BE2C (cell line): ENCODE results near the gene PIK3R3.

Source experiments
- DNase-seq: peaks from one replicate; pipeline ENCODE4 v3.0.0-alpha.2; 2020
- H3K27me3 ChIP-seq: fragments of 250-450 bp; sonication (Bioruptor Pico); 2 replicates; pipeline ENCODE4 v1.5.1; 2020; ENCODE audit warnings: mild to moderate bottlenecking
- H3K36me3 ChIP-seq: fragments of 250-450 bp; sonication (Bioruptor Pico); 2 replicates; pipeline ENCODE4 v1.5.1; 2020; ENCODE audit warnings: mild to moderate bottlenecking
- H3K4me1 ChIP-seq: fragments of 250-450 bp; sonication (Bioruptor Pico); 2 replicates; pipeline ENCODE4 v1.5.1; 2020
- H3K4me3 ChIP-seq: 2 replicates; pipeline ENCODE4 v1.5.1; 2011; ENCODE audit warnings: low read depth, low read length
- H3K9me3 ChIP-seq: fragments of 250-450 bp; sonication (Bioruptor Pico); 2 replicates; pipeline ENCODE4 v1.5.1; 2020
- TF ChIP-seq, protein P1 (sequence below): IDR thresholded peaks from 2 replicates; pipeline ENCODE4 v1.5.1; 2012; ENCODE audit warnings: mild to moderate bottlenecking, low read depth, low read length

PIK3R3 gene

DNA sequence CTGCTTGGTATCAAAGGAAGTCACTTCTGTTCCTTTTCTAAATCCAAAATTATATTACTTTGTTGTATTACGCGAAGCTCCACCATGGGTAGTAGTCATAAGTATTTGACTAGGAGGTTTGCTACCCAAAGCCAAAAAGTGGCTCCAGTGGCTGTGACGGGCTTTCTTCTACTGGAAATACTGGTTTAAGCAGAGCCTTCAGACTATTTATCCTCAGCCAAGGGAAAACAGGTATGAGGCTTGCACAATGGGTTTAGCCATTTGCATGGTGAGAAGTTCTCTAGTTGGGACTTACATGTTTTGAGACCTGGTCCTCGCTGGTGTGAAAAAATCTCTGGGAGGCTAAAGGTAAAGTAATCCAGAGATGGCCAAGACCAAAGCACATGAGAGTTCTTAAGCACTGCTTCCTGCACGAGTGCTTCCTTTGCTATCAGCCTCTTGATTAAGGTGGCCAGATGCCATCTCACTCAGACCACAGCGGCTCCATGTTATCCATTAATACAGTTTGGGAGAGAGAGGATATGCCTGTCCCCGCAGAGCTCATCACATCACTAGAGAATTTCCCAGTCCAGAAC lies 121.2 kb downstream of the PIK3R3 start:
- no peaks in the 10 kb centered on the region for H3K9me3 ChIP-seq
- TF ChIP-seq, protein P1, sequence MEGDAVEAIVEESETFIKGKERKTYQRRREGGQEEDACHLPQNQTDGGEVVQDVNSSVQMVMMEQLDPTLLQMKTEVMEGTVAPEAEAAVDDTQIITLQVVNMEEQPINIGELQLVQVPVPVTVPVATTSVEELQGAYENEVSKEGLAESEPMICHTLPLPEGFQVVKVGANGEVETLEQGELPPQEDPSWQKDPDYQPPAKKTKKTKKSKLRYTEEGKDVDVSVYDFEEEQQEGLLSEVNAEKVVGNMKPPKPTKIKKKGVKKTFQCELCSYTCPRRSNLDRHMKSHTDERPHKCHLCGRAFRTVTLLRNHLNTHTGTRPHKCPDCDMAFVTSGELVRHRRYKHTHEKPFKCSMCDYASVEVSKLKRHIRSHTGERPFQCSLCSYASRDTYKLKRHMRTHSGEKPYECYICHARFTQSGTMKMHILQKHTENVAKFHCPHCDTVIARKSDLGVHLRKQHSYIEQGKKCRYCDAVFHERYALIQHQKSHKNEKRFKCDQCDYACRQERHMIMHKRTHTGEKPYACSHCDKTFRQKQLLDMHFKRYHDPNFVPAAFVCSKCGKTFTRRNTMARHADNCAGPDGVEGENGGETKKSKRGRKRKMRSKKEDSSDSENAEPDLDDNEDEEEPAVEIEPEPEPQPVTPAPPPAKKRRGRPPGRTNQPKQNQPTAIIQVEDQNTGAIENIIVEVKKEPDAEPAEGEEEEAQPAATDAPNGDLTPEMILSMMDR, result no peak
- H3K36me3 ChIP-seq, result no peaks in the 10 kb centered on the region
- H3K4me3 ChIP-seq, result no peak overlapping the region
- DNase-seq, result no peak
- H3K27me3 ChIP-seq, result no peaks in the 10 kb centered on the region
- H3K4me1 ChIP-seq, result no peaks in the 10 kb centered on the region

DNA sequence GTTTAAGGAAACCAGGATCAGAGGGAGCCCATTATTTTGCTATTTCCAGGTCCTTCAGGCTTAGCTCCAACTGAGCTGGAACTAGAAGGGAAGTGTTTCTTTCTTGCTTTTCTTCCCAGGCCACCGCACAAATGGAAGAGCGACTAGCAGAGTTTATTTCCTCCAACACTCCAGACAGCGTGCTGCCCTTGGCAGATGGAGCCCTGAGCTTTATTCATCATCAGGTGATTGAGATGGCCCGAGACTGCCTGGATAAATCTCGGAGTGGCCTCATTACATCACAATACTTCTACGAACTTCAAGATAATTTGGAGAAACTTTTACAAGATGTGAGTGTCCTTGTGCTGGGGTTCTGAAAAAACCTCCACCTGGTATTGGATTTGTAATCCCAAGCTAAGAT lies 121.8 kb downstream of the PIK3R3 start:
- DNase-seq, result no peak
- no peaks in the 10 kb centered on the region for H3K27me3 ChIP-seq
- H3K4me1 ChIP-seq, result no peaks in the 10 kb centered on the region
- TF ChIP-seq, protein P1, result no peak
- H3K36me3 ChIP-seq, result no peaks in the 10 kb centered on the region
- no peaks in the 10 kb centered on the region for H3K9me3 ChIP-seq
- H3K4me3 ChIP-seq, result no peak overlapping the region

- Histone ChIP-seq H3K4me1 (no peaks in the 10 kb centered on the region), H3K36me3 (no peaks in the 10 kb centered on the region), H3K4me3 (no peak overlapping the region), H3K9me3 (no peaks in the 10 kb centered on the region), H3K27me3 (no peaks in the 10 kb centered on the region)
- DNase-seq, result no peak
- TF ChIP-seq, protein P1, result no peak
These were observed 123.8 kb downstream of the PIK3R3 start for GRCh38 chr1:46008585-46008984.

DNA sequence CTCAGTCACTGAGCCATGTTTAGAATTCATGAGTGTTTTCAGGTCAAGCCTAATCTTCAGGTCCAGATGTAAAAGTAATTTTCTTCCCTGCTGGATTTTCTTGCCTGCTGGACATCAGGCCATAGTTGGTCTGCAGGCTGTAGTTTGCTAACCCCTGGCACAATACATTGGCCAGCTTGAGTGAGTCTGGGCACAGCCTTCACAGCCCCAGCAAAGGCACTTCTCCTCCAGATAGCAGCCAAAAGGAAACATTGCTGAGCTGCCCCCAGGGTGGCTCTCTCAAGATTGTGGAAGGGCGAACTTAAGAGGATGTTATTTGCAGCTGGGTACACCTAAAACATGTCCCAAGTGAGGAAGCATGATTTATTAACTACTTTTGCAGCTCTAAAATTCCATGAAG lies 126.8 kb downstream of the PIK3R3 start:
- TF ChIP-seq, protein P1, result no peak
- Histone ChIP-seq H3K36me3 (no peaks in the 10 kb centered on the region), H3K9me3 (no peaks in the 10 kb centered on the region), H3K27me3 (no peaks in the 10 kb centered on the region), H3K4me1 (no peaks in the 10 kb centered on the region), H3K4me3 (no peak overlapping the region)
- no peak for DNase-seq

- DNase-seq, result no peak
- H3K4me3 ChIP-seq, result no peak overlapping the region
- no peaks in the 10 kb centered on the region for H3K9me3 ChIP-seq
- H3K4me1 ChIP-seq, result no peaks in the 10 kb centered on the region
- no peaks in the 10 kb centered on the region for H3K27me3 ChIP-seq
- no peaks in the 10 kb centered on the region for H3K36me3 ChIP-seq
- TF ChIP-seq, protein P1, result no peak
These were observed 127.9 kb downstream of the PIK3R3 start for GRCh38 chr1:46004492-46004891.

DNA sequence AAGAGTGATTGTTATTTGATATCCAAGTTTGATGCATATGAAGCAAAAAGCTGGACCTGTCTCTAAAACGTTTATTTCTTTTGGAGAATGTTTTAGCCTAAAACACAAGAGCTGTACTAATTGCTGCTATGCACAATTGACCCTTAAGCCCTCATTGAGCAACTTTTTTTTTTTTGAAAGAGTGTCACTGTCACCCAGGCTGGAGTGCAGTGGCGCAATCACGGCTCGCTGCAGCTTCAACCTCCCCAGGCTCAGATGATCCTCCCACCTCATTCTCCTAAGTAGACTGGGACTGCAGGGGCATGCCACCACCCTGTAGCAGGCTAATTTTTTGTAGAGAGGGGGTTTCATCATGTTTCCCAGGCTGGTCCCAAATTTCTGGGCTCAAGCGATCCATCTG lies 129.1 kb downstream of the PIK3R3 start:
- H3K36me3 ChIP-seq, result no peaks in the 10 kb centered on the region
- DNase-seq, result no peak
- no peaks in the 10 kb centered on the region for H3K27me3 ChIP-seq
- TF ChIP-seq, protein P1, result no peak
- no peaks in the 10 kb centered on the region for H3K9me3 ChIP-seq
- H3K4me1 ChIP-seq, result no peaks in the 10 kb centered on the region
- no peak overlapping the region for H3K4me3 ChIP-seq
